HG03064 (cell line): Measurements from ENCODE around the gene ACTBL2.
A peak's percentile ranks its signal among the peaks of the same experiment; 100 is the strongest.

Experiments used
- ATAC-seq: cut with Tn5 transposase; IDR thresholded peaks from one replicate; pipeline ENCODE4 v1.9.1; 2021; ENCODE audit warnings: low read depth; ENCODE audit not compliant: unreplicated experiment

ACTBL2 gene

DNA sequence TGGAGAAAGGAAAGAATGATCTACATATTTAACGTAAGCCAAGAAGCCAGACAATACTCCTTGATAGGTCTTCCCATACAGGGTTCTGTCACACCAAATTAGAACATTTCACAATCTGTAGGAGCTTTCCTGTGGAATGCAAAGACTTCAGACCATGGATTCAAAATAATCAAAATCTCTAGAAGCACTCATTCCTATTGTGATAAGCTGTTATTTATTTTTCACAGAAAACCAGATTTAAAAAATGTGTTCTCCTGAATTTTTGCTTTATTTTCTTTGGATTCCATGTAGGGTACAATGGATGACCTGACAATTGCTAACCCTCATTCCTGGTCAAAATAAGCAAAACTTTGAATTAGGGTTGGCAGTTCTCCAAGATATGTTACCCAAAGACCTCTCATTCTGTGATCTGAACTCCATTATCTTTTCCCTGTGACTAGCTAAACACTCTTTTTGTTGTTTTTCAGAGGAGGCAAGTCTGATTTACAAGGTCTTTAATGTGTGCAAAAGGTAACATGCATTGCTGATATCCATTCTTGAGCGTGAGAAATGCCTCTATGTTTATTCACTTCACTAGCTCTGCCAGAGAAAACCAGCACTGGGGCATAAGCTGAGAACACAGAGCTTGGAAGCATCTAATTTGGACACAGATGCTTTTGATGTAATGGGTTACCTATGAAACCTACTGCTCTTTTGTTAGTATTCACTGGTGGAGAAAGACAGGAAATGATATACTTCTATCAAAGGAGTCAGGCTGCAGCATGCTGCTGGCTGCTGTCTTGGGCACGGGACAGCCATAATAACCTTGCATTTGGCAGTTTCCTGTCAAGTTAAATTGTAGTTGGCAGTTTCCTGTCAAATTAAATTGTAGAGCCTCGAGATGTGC lies 31.4 kb downstream of the ACTBL2 start:
- ATAC-seq = no peak

DNA sequence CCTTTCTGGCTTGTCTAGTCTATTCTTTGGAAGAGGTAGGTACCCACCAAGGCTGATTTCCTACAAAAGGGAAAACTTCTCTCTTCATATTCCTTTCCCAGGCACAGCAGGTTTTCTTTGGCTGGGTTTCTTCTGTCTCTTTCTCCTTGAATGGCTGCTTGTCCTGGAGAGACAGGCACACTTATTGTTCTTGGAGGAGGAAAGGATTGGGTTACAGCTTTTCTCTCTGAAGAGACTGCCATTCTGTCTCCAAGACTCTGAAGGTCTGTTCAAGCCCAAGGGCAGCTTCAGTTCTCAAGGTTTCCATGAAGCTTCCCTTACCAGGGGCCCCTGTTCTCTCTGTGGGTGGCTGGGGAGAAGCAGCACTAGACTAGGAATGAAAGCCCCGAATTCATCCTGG lies 33.9 kb downstream of the ACTBL2 start:
- no peak for ATAC-seq

- ATAC-seq = no peak
Observed at GRCh38 chr5:57448287-57448686, 34.3 kb downstream of the ACTBL2 start.

GRCh38 chr5:57447658-57448057 lies 35.0 kb downstream of the ACTBL2 start:
- ATAC-seq = no peak

GRCh38 chr5:57446966-57447365 lies 35.6 kb downstream of the ACTBL2 start:
- ATAC-seq = no peak

- ATAC-seq = no peak
Observed at GRCh38 chr5:57445705-57446037, 36.9 kb downstream of the ACTBL2 start.

DNA sequence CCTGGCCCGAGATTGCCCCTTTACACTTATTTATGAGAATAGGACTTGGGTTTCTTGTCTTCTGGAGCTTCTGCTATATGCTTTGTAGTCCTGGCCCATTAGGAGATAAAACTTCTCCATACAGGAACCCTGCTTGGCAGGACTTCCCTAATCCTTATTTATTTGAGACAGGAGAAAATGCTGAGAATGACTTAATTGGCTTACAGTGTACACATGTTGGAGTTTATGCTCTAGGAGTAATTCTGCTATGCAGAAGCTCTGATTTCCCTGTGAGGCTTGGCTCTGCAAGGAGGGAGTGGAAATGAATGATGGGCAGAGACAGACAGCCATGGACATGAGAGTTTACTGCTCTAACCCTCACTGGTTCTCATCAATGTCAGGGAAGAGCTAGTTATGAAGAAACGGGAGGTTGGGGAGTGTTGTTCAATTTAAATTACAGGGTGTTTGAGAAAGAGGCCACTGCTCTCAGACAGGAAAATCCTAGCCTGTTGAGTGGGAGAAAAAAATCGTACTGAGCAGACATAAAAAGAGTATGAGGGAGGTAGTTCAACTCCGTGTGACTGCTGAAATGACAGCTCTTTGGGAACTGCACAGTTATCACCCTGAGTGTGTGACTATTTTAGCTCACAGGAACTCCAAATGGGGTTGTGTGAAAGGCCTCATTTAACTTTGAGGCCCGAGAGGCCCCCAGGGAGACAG lies 37.5 kb downstream of the ACTBL2 start:
- ATAC-seq = no peak

GRCh38 chr5:57442080-57442839 lies 40.4 kb downstream of the ACTBL2 start:
- peak; percentile 48 for ATAC-seq

DNA sequence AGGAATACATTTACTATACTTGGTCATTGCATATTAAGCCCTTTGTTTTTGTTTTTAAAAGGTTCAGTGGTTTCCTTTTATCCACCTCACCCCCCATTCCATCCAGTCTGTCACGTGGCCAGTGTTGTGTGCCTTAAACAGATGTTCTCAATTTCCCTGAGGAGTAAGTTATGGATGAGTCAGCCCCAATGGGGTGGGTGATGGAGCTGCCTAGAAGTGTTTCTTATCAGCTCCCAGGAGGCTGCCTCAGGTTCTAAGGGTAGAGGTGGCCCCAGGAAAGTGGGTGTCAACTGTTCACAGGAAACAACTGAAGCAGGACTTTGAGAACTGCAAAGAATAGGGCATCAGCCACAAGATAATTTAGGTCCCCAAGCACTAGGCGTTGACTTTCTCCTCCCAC lies 41.1 kb downstream of the ACTBL2 start:
- ATAC-seq = no peak

- ATAC-seq = no peak
Observed at GRCh38 chr5:57439601-57440000, 43.0 kb downstream of the ACTBL2 start.

DNA sequence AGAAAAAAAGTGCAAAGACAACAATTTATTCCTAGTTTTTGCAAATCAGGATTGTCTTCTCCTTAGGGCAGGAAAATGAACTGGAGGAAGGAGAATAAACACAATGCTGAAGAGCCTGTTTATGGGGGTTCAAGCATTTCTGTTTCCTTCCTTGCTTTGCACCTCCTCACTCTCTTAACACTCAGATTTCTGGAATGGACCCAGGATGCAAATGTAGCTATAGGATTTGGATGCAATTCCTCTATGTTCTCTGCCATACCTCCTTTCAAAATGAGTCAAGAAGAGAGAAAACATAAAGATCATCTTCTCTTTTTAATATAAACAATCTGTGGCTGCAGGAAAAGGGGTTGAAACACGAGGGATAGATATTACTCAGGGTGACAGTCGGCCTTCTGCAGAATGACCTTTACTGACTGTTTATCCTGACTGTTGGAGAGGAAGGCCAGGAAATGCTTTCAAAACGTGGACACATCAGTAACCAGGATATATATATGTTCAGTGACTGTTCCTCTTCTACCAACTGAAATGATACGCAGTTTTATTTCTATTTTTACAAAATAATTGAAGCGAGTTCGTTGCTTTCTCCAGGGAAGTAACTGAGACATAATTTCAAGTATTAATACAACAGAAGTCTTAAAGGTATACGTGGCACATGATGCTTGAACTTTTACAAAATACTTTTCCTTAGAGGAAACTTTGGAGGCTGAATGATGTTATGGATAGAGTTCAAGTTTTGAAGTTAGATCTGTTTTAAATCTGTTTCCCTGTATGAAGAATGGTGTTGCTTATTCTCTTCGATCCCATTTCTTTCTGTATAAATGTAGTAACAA lies 44.4 kb downstream of the ACTBL2 start:
- ATAC-seq = no peak

GRCh38 chr5:57436586-57436985 lies 46.0 kb downstream of the ACTBL2 start:
- ATAC-seq = no peak

DNA sequence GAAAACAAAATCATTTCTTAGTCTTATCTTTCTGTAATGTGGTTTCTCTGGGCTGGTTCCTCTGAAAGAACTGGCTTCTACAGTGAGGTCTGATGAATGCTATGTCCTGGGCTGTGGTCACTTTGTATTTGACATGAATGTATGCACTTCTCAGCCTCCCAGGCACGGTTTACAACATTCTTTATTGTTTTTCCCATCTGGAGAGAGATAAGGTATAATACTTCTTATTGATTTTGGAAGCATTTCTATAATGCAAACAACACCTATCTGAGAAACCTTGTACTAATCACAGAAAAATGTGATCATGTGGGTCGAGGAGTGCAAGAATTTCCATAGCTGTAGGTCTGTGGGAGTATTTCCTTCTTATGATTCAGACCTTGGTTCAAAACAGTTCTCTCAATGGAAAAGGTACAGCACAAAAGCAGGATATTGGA lies 46.9 kb downstream of the ACTBL2 start:
- ATAC-seq = no peak

- ATAC-seq = no peak
Observed at GRCh38 chr5:57434683-57435082, 47.9 kb downstream of the ACTBL2 start.

DNA sequence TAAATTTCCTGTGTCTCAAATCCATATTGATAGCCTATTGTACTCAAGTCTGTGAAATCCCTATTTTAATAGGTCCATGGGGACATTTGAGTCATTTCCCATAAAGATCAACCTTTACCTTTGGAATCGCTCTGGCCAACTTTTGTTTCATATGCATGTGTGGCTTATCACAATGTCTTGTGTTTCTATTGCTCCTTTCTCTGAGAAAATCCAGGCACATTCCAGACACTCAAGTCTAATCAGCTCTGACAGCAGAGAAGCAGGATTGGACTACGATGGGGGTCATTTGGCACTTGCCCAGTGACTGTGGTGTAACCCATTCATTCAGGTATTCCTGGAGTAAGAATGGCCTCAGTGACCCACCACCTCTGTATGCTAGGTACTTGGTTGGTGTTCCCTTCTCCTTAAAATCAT lies 48.4 kb downstream of the ACTBL2 start:
- ATAC-seq = no peak

- ATAC-seq = no peak
Observed at GRCh38 chr5:57432876-57433275, 49.7 kb downstream of the ACTBL2 start.

- ATAC-seq = no peak
Observed at GRCh38 chr5:57431759-57432158, 50.9 kb downstream of the ACTBL2 start.
